ENCODE data around the gene TRIM50.
"Not testable (repeated sequence)": the region's sequence is repeated elsewhere in the genome, so short reads cannot be mapped to it uniquely, and the experiment has no call there.

The TRIM50 gene

GRCh38 chr7:73360590-73360989, 32.7 kb upstream of the TRIM50 start:
- not testable (repeated sequence) for H3K9me3 ChIP-seq (ENCODE audit: control insufficient read depth, insufficient read depth, low read length); H3K4me1 ChIP-seq (ENCODE audit: control insufficient read depth, insufficient read depth, low read length); H3K4me3 ChIP-seq (ENCODE audit: low read length); DNase-seq (ENCODE audit: low read depth, low spot score); H3K36me3 ChIP-seq (ENCODE audit: control insufficient read depth, insufficient read depth, low read length); H3K27me3 ChIP-seq (ENCODE audit: control insufficient read depth, insufficient read depth, low read length); H3K27ac ChIP-seq (ENCODE audit: low read length)
- no CpG with 5 or more reads among the region's 1 CpG for WGBS (ENCODE audit: insufficient coverage, insufficient read length)

- Histone ChIP-seq H3K4me3 (ENCODE audit: low read length) (no peak overlapping the region), H3K9me3 (ENCODE audit: control insufficient read depth, insufficient read depth, low read length) (no peaks in the 10 kb centered on the region), H3K27ac (ENCODE audit: low read length) (no peak overlapping the region), H3K27me3 (ENCODE audit: control insufficient read depth, insufficient read depth, low read length) (no peaks in the 10 kb centered on the region), H3K4me1 (ENCODE audit: control insufficient read depth, insufficient read depth, low read length) (no peaks in the 10 kb centered on the region), H3K36me3 (ENCODE audit: control insufficient read depth, insufficient read depth, low read length) (no peaks in the 10 kb centered on the region)
- no peak for DNase-seq (ENCODE audit: low read depth, low spot score)
- WGBS (ENCODE audit: insufficient coverage, insufficient read length): no CpG with 5 or more reads among the region's 13 CpGs
Observed at GRCh38 chr7:73359746-73360375, 32.0 kb upstream of the TRIM50 start.

GRCh38 chr7:73359306-73359705, 31.4 kb upstream of the TRIM50 start:
- Histone ChIP-seq H3K4me3 (ENCODE audit: low read length) (no peak overlapping the region), H3K4me1 (ENCODE audit: control insufficient read depth, insufficient read depth, low read length) (no peaks in the 10 kb centered on the region), H3K27ac (ENCODE audit: low read length) (no peak overlapping the region), H3K36me3 (ENCODE audit: control insufficient read depth, insufficient read depth, low read length) (no peaks in the 10 kb centered on the region), H3K27me3 (ENCODE audit: control insufficient read depth, insufficient read depth, low read length) (no peaks in the 10 kb centered on the region), H3K9me3 (ENCODE audit: control insufficient read depth, insufficient read depth, low read length) (no peaks in the 10 kb centered on the region)
- no peak for DNase-seq (ENCODE audit: low read depth, low spot score)
- no CpG with 5 or more reads among the region's 11 CpGs for WGBS (ENCODE audit: insufficient coverage, insufficient read length)

- H3K27me3 ChIP-seq (ENCODE audit: control insufficient read depth, insufficient read depth, low read length): no peaks in the 10 kb centered on the region
- no peak overlapping the region for H3K27ac ChIP-seq (ENCODE audit: low read length)
- H3K4me1 ChIP-seq (ENCODE audit: control insufficient read depth, insufficient read depth, low read length): no peaks in the 10 kb centered on the region
- H3K9me3 ChIP-seq (ENCODE audit: control insufficient read depth, insufficient read depth, low read length): no peaks in the 10 kb centered on the region
- no CpG with 5 or more reads among the region's 21 CpGs for WGBS (ENCODE audit: insufficient coverage, insufficient read length)
- no peak for DNase-seq (ENCODE audit: low read depth, low spot score)
- H3K4me3 ChIP-seq (ENCODE audit: low read length): no peak overlapping the region
- H3K36me3 ChIP-seq (ENCODE audit: control insufficient read depth, insufficient read depth, low read length): no peaks in the 10 kb centered on the region
Observed at GRCh38 chr7:73358590-73359275, 30.9 kb upstream of the TRIM50 start.

- no CpG with 5 or more reads among the region's 5 CpGs for WGBS (ENCODE audit: insufficient coverage, insufficient read length)
- Histone ChIP-seq H3K4me3 (ENCODE audit: low read length) (no peak overlapping the region), H3K36me3 (ENCODE audit: control insufficient read depth, insufficient read depth, low read length) (no peaks in the 10 kb centered on the region), H3K27me3 (ENCODE audit: control insufficient read depth, insufficient read depth, low read length) (no peaks in the 10 kb centered on the region), H3K27ac (ENCODE audit: low read length) (no peak overlapping the region), H3K4me1 (ENCODE audit: control insufficient read depth, insufficient read depth, low read length) (no peaks in the 10 kb centered on the region), H3K9me3 (ENCODE audit: control insufficient read depth, insufficient read depth, low read length) (no peaks in the 10 kb centered on the region)
- DNase-seq (ENCODE audit: low read depth, low spot score): no peak
Observed at GRCh38 chr7:73356159-73356558, 28.3 kb upstream of the TRIM50 start.

- Histone ChIP-seq H3K27ac (ENCODE audit: low read length) (no peak overlapping the region), H3K4me1 (ENCODE audit: control insufficient read depth, insufficient read depth, low read length) (no peaks in the 10 kb centered on the region), H3K36me3 (ENCODE audit: control insufficient read depth, insufficient read depth, low read length) (no peaks in the 10 kb centered on the region), H3K27me3 (ENCODE audit: control insufficient read depth, insufficient read depth, low read length) (no peaks in the 10 kb centered on the region), H3K9me3 (ENCODE audit: control insufficient read depth, insufficient read depth, low read length) (no peaks in the 10 kb centered on the region), H3K4me3 (ENCODE audit: low read length) (no peak overlapping the region)
- no peak for DNase-seq (ENCODE audit: low read depth, low spot score)
- WGBS (ENCODE audit: insufficient coverage, insufficient read length): no CpG with 5 or more reads among the region's 17 CpGs
Observed at GRCh38 chr7:73354821-73355220, 26.9 kb upstream of the TRIM50 start.

- no peak for DNase-seq (ENCODE audit: low read depth, low spot score)
- no CpG with 5 or more reads among the region's 9 CpGs for WGBS (ENCODE audit: insufficient coverage, insufficient read length)
- Histone ChIP-seq H3K27me3 (ENCODE audit: control insufficient read depth, insufficient read depth, low read length) (no peaks in the 10 kb centered on the region), H3K27ac (ENCODE audit: low read length) (no peak overlapping the region), H3K4me3 (ENCODE audit: low read length) (no peak overlapping the region), H3K9me3 (ENCODE audit: control insufficient read depth, insufficient read depth, low read length) (no peaks in the 10 kb centered on the region), H3K4me1 (ENCODE audit: control insufficient read depth, insufficient read depth, low read length) (no peaks in the 10 kb centered on the region), H3K36me3 (ENCODE audit: control insufficient read depth, insufficient read depth, low read length) (no peaks in the 10 kb centered on the region)
Observed at GRCh38 chr7:73354196-73354595, 26.3 kb upstream of the TRIM50 start.

- H3K4me3 ChIP-seq (ENCODE audit: low read length): no peak overlapping the region
- H3K9me3 ChIP-seq (ENCODE audit: control insufficient read depth, insufficient read depth, low read length): no peaks in the 10 kb centered on the region
- no CpG with 5 or more reads among the region's 6 CpGs for WGBS (ENCODE audit: insufficient coverage, insufficient read length)
- no peaks in the 10 kb centered on the region for H3K4me1 ChIP-seq (ENCODE audit: control insufficient read depth, insufficient read depth, low read length)
- no peaks in the 10 kb centered on the region for H3K27me3 ChIP-seq (ENCODE audit: control insufficient read depth, insufficient read depth, low read length)
- no peaks in the 10 kb centered on the region for H3K36me3 ChIP-seq (ENCODE audit: control insufficient read depth, insufficient read depth, low read length)
- no peak for DNase-seq (ENCODE audit: low read depth, low spot score)
- H3K27ac ChIP-seq (ENCODE audit: low read length): no peak overlapping the region
Observed at GRCh38 chr7:73353243-73353642, 25.4 kb upstream of the TRIM50 start.

- WGBS (ENCODE audit: insufficient coverage, insufficient read length): no CpG with 5 or more reads among the region's 3 CpGs
- no peaks in the 10 kb centered on the region for H3K36me3 ChIP-seq (ENCODE audit: control insufficient read depth, insufficient read depth, low read length)
- H3K27ac ChIP-seq (ENCODE audit: low read length): no peak overlapping the region
- no peak for DNase-seq (ENCODE audit: low read depth, low spot score)
- H3K4me3 ChIP-seq (ENCODE audit: low read length): no peak overlapping the region
- H3K9me3 ChIP-seq (ENCODE audit: control insufficient read depth, insufficient read depth, low read length): no peaks in the 10 kb centered on the region
- H3K4me1 ChIP-seq (ENCODE audit: control insufficient read depth, insufficient read depth, low read length): no peaks in the 10 kb centered on the region
- H3K27me3 ChIP-seq (ENCODE audit: control insufficient read depth, insufficient read depth, low read length): no peaks in the 10 kb centered on the region
Observed at GRCh38 chr7:73352784-73353183, 24.9 kb upstream of the TRIM50 start.

GRCh38 chr7:73351447-73352167, 23.7 kb upstream of the TRIM50 start:
- H3K27ac ChIP-seq (ENCODE audit: low read length): no peak overlapping the region
- no peaks in the 10 kb centered on the region for H3K36me3 ChIP-seq (ENCODE audit: control insufficient read depth, insufficient read depth, low read length)
- DNase-seq (ENCODE audit: low read depth, low spot score): no peak
- no peak overlapping the region for H3K4me3 ChIP-seq (ENCODE audit: low read length)
- no peaks in the 10 kb centered on the region for H3K27me3 ChIP-seq (ENCODE audit: control insufficient read depth, insufficient read depth, low read length)
- WGBS (ENCODE audit: insufficient coverage, insufficient read length): no CpG with 5 or more reads among the region's 6 CpGs
- no peaks in the 10 kb centered on the region for H3K9me3 ChIP-seq (ENCODE audit: control insufficient read depth, insufficient read depth, low read length)
- no peaks in the 10 kb centered on the region for H3K4me1 ChIP-seq (ENCODE audit: control insufficient read depth, insufficient read depth, low read length)
